DMS114 treated with DMSO at 0.1 percent for 48 hours (cell line): Measurements from ENCODE around the gene TMPRSS2.

Experiments
- DNase-seq: peaks from one replicate; lab custom pipeline; 2025; ENCODE audit not compliant: unreplicated experiment; lab: John Stamatoyannopoulos, UW

TMPRSS2 gene

GRCh38 chr21:41451753-41452676, 55.9 kb downstream of the TMPRSS2 start:
- DNase-seq, result no peak

- DNase-seq, result no peak
These were observed 58.3 kb downstream of the TMPRSS2 start for GRCh38 chr21:41449613-41450012.

GRCh38 chr21:41447356-41447755, 60.6 kb downstream of the TMPRSS2 start:
- DNase-seq, result no peak

- no peak for DNase-seq
These were observed 61.4 kb downstream of the TMPRSS2 start for GRCh38 chr21:41446586-41446985.

- DNase-seq, result no peak
These were observed 62.5 kb downstream of the TMPRSS2 start for GRCh38 chr21:41445465-41445862.

- no peak for DNase-seq
These were observed 63.1 kb downstream of the TMPRSS2 start for GRCh38 chr21:41444703-41445464.

GRCh38 chr21:41443562-41443961, 64.4 kb downstream of the TMPRSS2 start:
- DNase-seq, result no peak

- DNase-seq, result no peak
These were observed 65.3 kb downstream of the TMPRSS2 start for GRCh38 chr21:41442481-41443186.

GRCh38 chr21:41441546-41441945, 66.4 kb downstream of the TMPRSS2 start:
- no peak for DNase-seq

GRCh38 chr21:41439248-41439647, 68.7 kb downstream of the TMPRSS2 start:
- DNase-seq, result no peak

GRCh38 chr21:41438425-41439113, 69.4 kb downstream of the TMPRSS2 start:
- DNase-seq, result no peak

GRCh38 chr21:41437729-41438128, 70.2 kb downstream of the TMPRSS2 start:
- DNase-seq, result no peak

- DNase-seq, result no peak
These were observed 72.3 kb downstream of the TMPRSS2 start for GRCh38 chr21:41435706-41436105.

- DNase-seq, result no peak
These were observed 74.4 kb downstream of the TMPRSS2 start for GRCh38 chr21:41433566-41433965.

GRCh38 chr21:41432562-41433460, 75.1 kb downstream of the TMPRSS2 start:
- DNase-seq, result no peak

- DNase-seq, result no peak
These were observed 76.0 kb downstream of the TMPRSS2 start for GRCh38 chr21:41431788-41432548.

GRCh38 chr21:41429925-41430491, 78.0 kb downstream of the TMPRSS2 start:
- DNase-seq, result no peak

GRCh38 chr21:41429305-41429704, 78.7 kb downstream of the TMPRSS2 start:
- no peak for DNase-seq

- DNase-seq, result no peak
These were observed 79.1 kb downstream of the TMPRSS2 start for GRCh38 chr21:41428847-41429246.
